ENCODE measurements around the gene MLX.
"Not testable (repeated sequence)": the region's sequence is repeated elsewhere in the genome, so short reads cannot be mapped to it uniquely, and the experiment has no call there.

The MLX gene

DNA sequence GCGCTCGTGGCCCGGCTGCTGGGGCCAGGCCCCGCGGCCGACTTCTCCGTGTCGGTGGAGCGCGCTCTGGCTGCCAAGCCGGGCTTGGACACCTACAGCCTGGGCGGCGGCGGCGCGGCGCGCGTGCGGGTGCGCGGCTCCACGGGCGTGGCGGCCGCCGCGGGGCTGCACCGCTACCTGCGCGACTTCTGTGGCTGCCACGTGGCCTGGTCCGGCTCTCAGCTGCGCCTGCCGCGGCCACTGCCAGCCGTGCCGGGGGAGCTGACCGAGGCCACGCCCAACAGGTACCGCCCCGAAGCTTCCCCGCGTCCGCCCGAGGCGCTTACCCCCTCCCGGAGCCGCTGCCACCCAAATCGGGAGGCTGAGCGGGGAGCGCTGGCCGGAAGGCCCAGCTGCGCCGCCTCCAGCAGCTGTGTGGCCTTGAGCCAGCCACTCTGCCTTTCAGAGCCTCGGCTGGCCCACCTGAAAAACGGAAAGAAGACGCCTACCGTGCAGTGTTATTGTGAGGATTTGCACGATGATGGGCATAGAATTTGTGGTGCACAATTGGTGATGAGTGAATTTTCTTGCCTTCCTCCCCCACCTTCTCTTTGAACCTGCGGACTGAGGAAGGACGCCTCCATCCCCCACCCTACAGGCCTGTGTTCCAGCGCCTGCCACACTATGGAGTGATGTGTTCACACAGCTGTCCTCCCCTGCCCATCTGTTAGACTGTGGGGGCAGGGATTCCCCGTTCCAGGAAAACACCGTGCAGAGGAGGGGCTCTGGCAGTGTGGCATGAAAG is 30.3 kb upstream of the MLX start:
- peak; percentile 69 for DNase-seq

- DNase-seq: no peak
Observed at GRCh38 chr17:42537156-42537805, 29.6 kb upstream of the MLX start.

DNA sequence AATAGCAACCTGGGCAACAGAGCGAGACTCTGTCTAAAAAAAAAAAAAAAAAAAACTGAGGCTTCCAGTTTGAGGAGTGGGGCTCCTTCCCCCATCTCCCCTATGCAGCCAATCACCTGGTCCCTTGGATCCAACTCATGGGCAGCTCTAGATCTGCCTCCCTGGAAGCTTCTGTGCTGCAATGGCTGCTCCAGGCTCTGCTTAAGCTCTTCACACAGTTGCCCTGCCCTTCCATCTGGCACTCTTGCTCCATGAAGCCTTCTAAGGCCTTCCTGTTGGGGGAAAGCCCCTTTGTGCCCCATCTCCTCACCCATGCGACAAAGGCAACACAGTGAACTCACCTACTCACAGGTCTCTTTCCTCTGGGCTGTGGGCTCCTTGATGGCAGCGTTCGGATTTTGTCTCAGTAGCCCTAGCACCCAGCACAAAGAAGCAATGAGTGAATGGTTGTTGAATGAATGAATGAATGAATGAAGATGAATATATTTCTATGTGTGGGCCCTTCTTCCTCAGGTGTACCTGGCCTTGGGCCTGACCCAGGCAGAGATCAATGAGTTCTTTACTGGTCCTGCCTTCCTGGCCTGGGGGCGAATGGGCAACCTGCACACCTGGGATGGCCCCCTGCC is 29.0 kb upstream of the MLX start:
- DNase-seq: no peak

- DNase-seq: no peak
Observed at GRCh38 chr17:42538482-42538881, 28.4 kb upstream of the MLX start.

GRCh38 chr17:42540558-42540957 is 26.3 kb upstream of the MLX start:
- not testable (repeated sequence) for DNase-seq

GRCh38 chr17:42541041-42541833 is 25.7 kb upstream of the MLX start:
- no peak for DNase-seq

- no peak for DNase-seq
Observed at GRCh38 chr17:42543190-42544079, 23.5 kb upstream of the MLX start.

DNA sequence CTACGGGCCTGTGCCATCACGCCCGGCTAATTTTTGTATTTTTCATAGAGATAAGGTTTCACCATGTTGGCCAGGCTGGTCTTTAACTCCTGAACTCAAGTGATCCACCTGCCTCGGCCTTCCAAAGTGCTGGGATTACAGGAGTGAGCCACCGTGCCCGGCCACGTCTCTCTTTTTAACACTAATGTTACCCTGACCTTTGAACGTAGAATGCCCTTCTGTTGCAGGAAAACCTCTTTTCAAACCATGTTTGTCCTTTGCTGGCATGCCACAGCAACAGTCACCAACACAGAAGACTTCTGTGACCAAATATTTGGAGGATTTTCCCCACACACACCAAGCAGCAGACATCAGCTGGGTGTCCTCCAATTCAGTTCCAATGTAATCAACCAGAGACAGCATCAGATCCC is 22.0 kb upstream of the MLX start:
- DNase-seq: no peak

DNA sequence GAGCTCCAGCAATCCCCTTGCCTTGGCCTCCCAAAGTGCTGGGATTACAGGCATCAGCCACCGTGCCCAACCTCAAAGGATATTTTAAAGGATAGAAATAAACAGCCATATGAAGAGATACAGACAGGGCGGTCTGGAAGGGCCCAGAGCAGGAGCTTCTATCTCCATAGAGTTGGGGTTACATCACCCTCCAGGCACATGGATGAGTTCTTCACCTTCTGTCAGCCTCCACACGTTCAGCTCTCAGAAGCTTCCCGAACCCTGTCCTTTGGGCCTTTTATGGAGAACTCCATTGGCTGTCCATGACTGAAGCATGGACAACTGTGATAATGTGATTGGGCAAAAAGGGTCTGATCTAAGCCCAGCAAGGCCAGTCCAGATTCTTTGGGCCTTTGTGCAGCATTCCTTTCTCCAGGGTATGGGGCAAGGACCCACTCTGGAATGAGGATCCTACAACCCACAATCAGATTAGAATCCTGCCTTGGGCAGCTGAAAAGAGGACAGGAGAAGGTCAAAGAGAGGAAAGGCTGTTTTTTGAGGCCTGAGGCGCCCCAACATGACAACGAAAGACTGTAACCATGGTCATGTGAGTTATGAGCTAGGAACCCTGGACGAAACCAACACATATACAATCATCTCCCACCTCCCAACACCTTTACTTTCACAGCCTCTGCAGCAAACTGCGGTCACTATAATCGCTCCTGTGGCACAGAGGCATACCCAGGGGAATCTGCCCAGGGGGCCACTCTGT is 21.0 kb upstream of the MLX start:
- DNase-seq: not testable (repeated sequence)

- DNase-seq: no peak
Observed at GRCh38 chr17:42547001-42547461, 19.9 kb upstream of the MLX start.

DNA sequence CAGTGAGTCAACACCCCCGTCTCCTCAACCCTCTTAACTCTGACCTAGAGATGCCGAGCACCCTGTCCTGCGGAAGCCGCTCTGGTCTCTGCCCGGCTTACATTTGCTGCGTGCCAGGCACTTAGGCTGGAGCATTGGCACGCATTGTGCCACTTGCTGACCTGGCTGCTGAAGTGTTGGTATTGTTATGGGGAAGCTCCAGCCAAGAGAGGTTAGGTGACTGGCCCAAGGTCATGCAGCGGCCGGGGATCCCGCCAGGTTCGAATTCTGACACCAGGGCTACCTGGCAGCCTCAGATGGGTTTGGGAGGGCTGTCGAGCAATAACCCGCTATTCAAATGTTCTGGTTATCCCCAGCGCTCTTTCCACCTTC is 19.2 kb upstream of the MLX start:
- no peak for DNase-seq

DNA sequence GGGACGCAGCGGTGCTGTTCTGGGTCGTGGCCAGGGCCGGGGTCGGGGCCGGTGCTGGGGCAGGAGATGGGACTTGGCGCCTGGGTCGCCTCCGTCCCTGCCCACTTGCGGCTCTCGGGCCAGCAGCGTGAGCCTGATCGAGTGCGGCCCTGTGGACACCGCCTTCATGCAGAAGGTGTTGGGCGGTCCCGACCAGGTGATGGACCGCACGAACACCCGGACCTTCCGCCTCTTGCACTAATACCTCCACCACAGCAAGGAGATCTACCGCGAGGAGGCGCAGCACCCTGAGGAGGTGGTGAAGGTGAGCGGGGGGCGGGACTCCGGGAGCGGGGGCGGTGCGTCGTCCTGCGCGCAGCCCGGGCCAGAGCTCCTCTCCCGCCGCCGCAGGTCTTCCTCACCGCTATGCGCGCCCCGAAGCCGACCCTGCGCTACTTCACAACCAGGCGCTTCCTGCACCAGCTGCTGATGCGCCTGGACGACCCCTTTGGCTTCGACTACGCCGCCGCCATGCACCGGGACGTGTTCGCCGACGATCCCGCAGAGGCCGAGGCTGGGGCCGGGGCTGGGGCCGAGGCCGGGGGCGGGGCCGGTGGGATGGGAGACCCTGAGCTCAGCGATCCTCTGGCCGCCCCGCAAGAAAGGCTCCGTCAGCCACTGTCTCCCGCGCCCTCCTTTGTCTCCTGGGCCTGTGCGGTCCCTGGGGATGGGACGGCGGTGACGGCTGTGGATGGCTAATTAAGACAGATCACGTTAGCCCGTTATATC is 18.6 kb upstream of the MLX start:
- DNase-seq: peak; percentile 80

- no peak for DNase-seq
Observed at GRCh38 chr17:42548993-42549755, 17.7 kb upstream of the MLX start.

GRCh38 chr17:42552736-42553135 is 14.2 kb upstream of the MLX start, which contains the start of gene HSD17B1:
Gene HSD17B1 (plus strand): TSS chr17:42552923. CDS start chr17:42552934, 11 bp downstream.
- not testable (repeated sequence) for DNase-seq

GRCh38 chr17:42553161-42553818 is 13.6 kb upstream of the MLX start:
- no peak for DNase-seq

DNA sequence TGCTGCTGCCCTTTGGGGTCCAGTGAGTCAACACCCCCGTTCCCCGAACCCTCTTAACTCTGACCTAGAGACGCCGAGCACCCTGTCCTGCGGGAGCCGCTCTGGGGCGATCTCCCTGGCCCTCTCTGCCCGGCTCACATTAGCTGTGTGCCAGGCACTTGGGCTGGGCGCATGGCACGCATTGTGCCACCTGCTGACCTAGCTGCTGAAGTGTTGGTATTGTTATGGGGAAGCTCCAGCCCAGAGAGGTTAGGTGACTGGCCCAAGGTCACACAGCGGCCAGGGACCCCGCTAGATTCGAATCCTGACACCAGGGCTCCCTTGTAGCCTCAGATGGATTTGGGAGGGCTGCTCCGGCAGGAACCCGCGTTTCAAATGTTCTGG is 13.0 kb upstream of the MLX start:
- no peak for DNase-seq

DNA sequence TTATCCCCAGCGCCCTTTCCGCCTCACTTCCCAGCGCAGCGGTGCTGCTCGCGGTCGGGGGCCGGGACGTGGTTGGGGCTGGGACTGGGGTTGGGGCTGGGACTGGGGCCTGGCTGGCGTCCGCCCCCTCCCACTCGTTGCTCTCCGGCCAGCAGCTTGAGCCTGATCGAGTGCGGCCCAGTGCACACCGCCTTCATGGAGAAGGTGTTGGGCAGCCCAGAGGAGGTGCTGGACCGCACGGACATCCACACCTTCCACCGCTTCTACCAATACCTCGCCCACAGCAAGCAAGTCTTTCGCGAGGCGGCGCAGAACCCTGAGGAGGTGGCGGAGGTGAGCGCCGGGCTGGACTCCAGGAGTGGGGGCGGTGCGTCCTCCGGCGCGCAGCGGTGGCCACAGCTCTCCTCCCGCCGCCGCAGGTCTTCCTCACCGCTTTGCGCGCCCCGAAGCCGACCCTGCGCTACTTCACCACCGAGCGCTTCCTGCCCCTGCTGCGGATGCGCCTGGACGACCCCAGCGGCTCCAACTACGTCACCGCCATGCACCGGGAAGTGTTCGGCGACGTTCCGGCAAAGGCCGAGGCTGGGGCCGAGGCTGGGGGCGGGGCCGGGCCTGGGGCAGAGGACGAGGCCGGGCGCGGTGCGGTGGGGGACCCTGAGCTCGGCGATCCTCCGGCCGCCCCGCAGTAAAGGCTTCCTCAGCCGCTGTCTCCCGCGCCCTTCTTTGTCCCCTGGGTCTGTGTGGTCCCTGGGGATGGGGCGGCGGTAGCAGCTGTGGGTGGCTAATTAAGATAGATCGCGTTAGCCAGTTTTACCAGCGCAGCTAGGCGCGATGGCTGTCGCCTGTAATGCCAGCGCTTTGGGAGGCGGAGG is 12.4 kb upstream of the MLX start:
- peak; percentile 84 for DNase-seq

- no peak for DNase-seq
Observed at GRCh38 chr17:42555122-42555622, 11.7 kb upstream of the MLX start.

Measured in CD4-positive, alpha-beta T cell treated with Interferon gamma for 1 hour (primary cell).